CD14-positive monocyte (primary cell): Measurements from ENCODE around the gene MROH8. TPM values are rescaled to one million over a fixed set of nuclear protein-coding genes. Genes with fewer than 3 reads are reported as not detected.

ENCODE experiments used
- DNase-seq, 3 donors: peaks; one replicate each; pipeline ENCODE4 v3.0.0-alpha.2; 2011 to 2022
- H2AFZ ChIP-seq: 2 replicates; pipeline ENCODE4 v1.6.0; 2012; ENCODE audit warnings: mild to moderate bottlenecking, low read depth, low read length, inconsistent platforms; ENCODE audit not compliant: insufficient read depth, poor library complexity, severe bottlenecking
- H3K27ac ChIP-seq, 2 donors: 1 replicate in 1 of 2; 2 replicates in 1 of 2; pipeline ENCODE4 v1.5.1; 2012 to 2013; ENCODE audit warnings: low read length in 2 of 2, control low read depth in 1 of 2, inconsistent platforms in 1 of 2, low read depth in 1 of 2, mild to moderate bottlenecking in 1 of 2
- H3K27me3 ChIP-seq, 2 donors: one replicate each; pipeline versions ENCODE4 v1.6.0 to v1.6.1; 2011 to 2013; ENCODE audit warnings: low read length in 2 of 2; ENCODE audit not compliant: control insufficient read depth in 2 of 2, insufficient read depth in 2 of 2
- H3K36me3 ChIP-seq, 2 donors: replicated peaks in 1 of 2; 1 replicate in 1 of 2; 2 replicates in 1 of 2; pipeline versions ENCODE4 v1.5.1 to v1.6.1; 2012 to 2013; ENCODE audit warnings: low read length in 2 of 2, control low read depth in 1 of 2, inconsistent platforms in 1 of 2, mild to moderate bottlenecking in 1 of 2; ENCODE audit not compliant: insufficient read depth in 2 of 2, control insufficient read depth in 1 of 2
- H3K4me1 ChIP-seq, 2 donors: 1 replicate in 1 of 2; 2 replicates in 1 of 2; pipeline versions ENCODE4 v1.5.1 to v1.6.1; 2012 to 2013; ENCODE audit warnings: low read length in 2 of 2, control low read depth in 1 of 2, inconsistent platforms in 1 of 2, mild to moderate bottlenecking in 1 of 2, moderate library complexity in 1 of 2; ENCODE audit not compliant: insufficient read depth in 2 of 2, control insufficient read depth in 1 of 2
- H3K4me2 ChIP-seq: replicated peaks from 2 replicates; pipeline ENCODE3; 2012; ENCODE audit warnings: low read length, moderate library complexity, mild to moderate bottlenecking; ENCODE audit not compliant: poor library complexity, severe bottlenecking; ENCODE audit errors: extremely low read depth
- H3K4me3 ChIP-seq, 3 experiments: fragments of 200-600 bp in 1 of 3; sonication (generic) in 1 of 3; replicated peaks in 1 of 3; 1 replicate in 2 of 3; 2 replicates in 1 of 3; pipeline ENCODE4 v1.5.1; 2011 to 2013; ENCODE audit warnings: low read length in 3 of 3, mild to moderate bottlenecking in 3 of 3, control low read depth in 2 of 3, low read depth in 2 of 3, inconsistent platforms in 1 of 3, moderate library complexity in 1 of 3
- H3K79me2 ChIP-seq: 2 replicates; pipeline ENCODE4 v1.6.0; 2012; ENCODE audit warnings: mild to moderate bottlenecking, control low read depth, inconsistent platforms, low read length, moderate library complexity; ENCODE audit not compliant: insufficient read depth
- H3K9ac ChIP-seq: 2 replicates; pipeline ENCODE4 v1.6.0; 2017; ENCODE audit warnings: low read length, mild to moderate bottlenecking; ENCODE audit not compliant: insufficient read depth, poor library complexity, severe bottlenecking
- H3K9me3 ChIP-seq, 2 donors: replicated peaks in 1 of 2; 1 replicate in 1 of 2; 2 replicates in 1 of 2; pipeline versions ENCODE4 v1.5.1 to v1.6.1; 2012 to 2013; ENCODE audit warnings: low read length in 2 of 2, control low read depth in 1 of 2; ENCODE audit not compliant: control insufficient read depth in 1 of 2, insufficient read depth in 1 of 2
- H4K20me1 ChIP-seq: 2 replicates; pipeline ENCODE4 v1.6.0; 2012; ENCODE audit warnings: mild to moderate bottlenecking, low read length, control low read depth, moderate library complexity; ENCODE audit not compliant: insufficient read depth
- H3K27ac Mint-ChIP-seq, 7 donors: one replicate each; pipeline ENCODE4 v1.8.0; 2020; ENCODE audit warnings: mild to moderate bottlenecking in 7 of 7, mixed read lengths in 7 of 7, moderate library complexity in 6 of 7, inconsistent platforms in 2 of 7
- H3K27me3 Mint-ChIP-seq, 3 donors: one replicate each; pipeline ENCODE4 v1.8.0; 2021 to 2022; ENCODE audit warnings: low read depth in 3 of 3, mild to moderate bottlenecking in 3 of 3, mixed read lengths in 3 of 3, moderate library complexity in 3 of 3, inconsistent platforms in 1 of 3
- H3K36me3 Mint-ChIP-seq, 2 donors: one replicate each; pipeline ENCODE4 v1.8.0; 2020; ENCODE audit warnings: mixed read lengths in 2 of 2, inconsistent platforms in 1 of 2, mild to moderate bottlenecking in 1 of 2
- H3K4me1 Mint-ChIP-seq: one replicate; pipeline ENCODE4 v1.8.0; 2020; ENCODE audit warnings: mild to moderate bottlenecking, mixed read lengths
- H3K4me3 Mint-ChIP-seq, 2 donors: one replicate each; pipeline ENCODE4 v1.8.0; 2020; ENCODE audit warnings: mild to moderate bottlenecking in 2 of 2, mixed read lengths in 2 of 2, moderate library complexity in 1 of 2
- H3K9me3 Mint-ChIP-seq, 7 donors: one replicate each; pipeline ENCODE4 v1.8.0; 2020 to 2022; ENCODE audit warnings: mixed read lengths in 7 of 7, mild to moderate bottlenecking in 6 of 7, moderate library complexity in 6 of 7, inconsistent platforms in 2 of 7
- CTCF ChIP-seq: fragments of 200-600 bp; IDR thresholded peaks from one replicate; pipeline ENCODE4 v1.8.0; 2022; ENCODE audit warnings: antibody characterized with exemption, mild to moderate bottlenecking
- WGBS: methylation state at CpG from one replicate; pipeline ENCODE4 v1.1.5; 2013; ENCODE audit warnings: missing lambda C conversion rate; ENCODE audit not compliant: insufficient coverage; 5-methylcytosine and 5-hydroxymethylcytosine counted together
- intact Hi-C, 2 donors: fragments of 100-400 bp; cut with micrococcal nuclease; formaldehyde crosslinking; loops; one replicate each; pipeline versions ENCODE4 v1.15.0 to v1.15.1; 2023
- polyA plus RNA-seq, 3 donors: library from polyadenylated mRNA; depleted of rRNA in 1 of 3; unstranded in 2 of 3; stranded (reverse) in 1 of 3; fragments of 300-500 nt in 2 of 3; fragments of >200 nt in 1 of 3; fragmentation: Illumina TruSeq in 2 of 3; gene quantifications; 1 replicate in 2 of 3; 2 replicates in 1 of 3; pipeline ENCODE4 v1.2.3, GENCODE V29; 2012 to 2021

Gene MROH8
- polyA plus RNA-seq, 3 donors: 0.08 to 1.0 (median 0.52) TPM

- no peak for DNase-seq
These were observed 6.5 kb downstream of the MROH8 start for GRCh38 chr20:37172836-37173235.

GRCh38 chr20:37166867-37167266 is 12.5 kb downstream of the MROH8 start:
- Histone ChIP-seq H2AFZ (no peak overlapping the region), H3K4me3 (no peak overlapping the region), H4K20me1 (no peaks in the 10 kb centered on the region), H3K79me2 (no peaks in the 10 kb centered on the region), H3K4me2 (no peak overlapping the region), H3K9me3 (no peaks in the 10 kb centered on the region), H3K36me3 (no peaks in the 10 kb centered on the region), H3K4me1 (no peaks in the 10 kb centered on the region), H3K9ac (no peak overlapping the region), H3K27me3 (no peaks in the 10 kb centered on the region), H3K27ac (no peak overlapping the region)
- Mint-ChIP-seq H3K4me3 (no peak overlapping the region), H3K4me1 (no peaks in the 10 kb centered on the region), H3K27me3 (peaks cover 0 to 5% (median 3%) of the 10 kb centered on the region in 3 donors), H3K9me3 (no peaks in the 10 kb centered on the region), H3K27ac (no peak overlapping the region), H3K36me3 (peaks cover 0 to 1% of the 10 kb centered on the region in 2 donors)
- whole genome bisulfite sequencing: 100% methylated on average over 1 of the region's 5 CpGs
- DNase-seq: no peak
- intact Hi-C loops: no loop called here
- no peak for TF ChIP-seq CTCF

More at GRCh38 chr20:37172836-37173235, 6.5 kb downstream of the MROH8 start:
- Mint-ChIP-seq H3K4me1 (peaks cover under 1% of the 10 kb centered on the region), H3K27ac (no peak overlapping the region), H3K4me3 (no peak overlapping the region), H3K36me3 (no peaks in the 10 kb centered on the region), H3K27me3 (peaks cover 0 to 2% (median 2%) of the 10 kb centered on the region in 3 donors), H3K9me3 (no peaks in the 10 kb centered on the region)
- Histone ChIP-seq H3K9me3 (no peaks in the 10 kb centered on the region), H3K36me3 (no peaks in the 10 kb centered on the region), H3K9ac (no peak overlapping the region), H3K27ac (no peak overlapping the region), H3K4me1 (peaks cover 2 to 6% of the 10 kb centered on the region in 2 donors), H4K20me1 (no peaks in the 10 kb centered on the region), H3K79me2 (peaks cover 9% of the 10 kb centered on the region), H3K4me2 (no peak overlapping the region), H2AFZ (no peak overlapping the region), H3K27me3 (no peaks in the 10 kb centered on the region), H3K4me3 (no peak overlapping the region)
- WGBS: 100% methylated on average over 2 of the region's 4 CpGs
- intact Hi-C loops: loop anchor here in 1 of 2 donors (10.0 kb wide), 1 partner anchor 78 kb away; the partner anchor contains the start of gene RBL1
- TF ChIP-seq CTCF: no peak
